ENCODE data around the gene ZNF740.

The ZNF740 gene

DNA sequence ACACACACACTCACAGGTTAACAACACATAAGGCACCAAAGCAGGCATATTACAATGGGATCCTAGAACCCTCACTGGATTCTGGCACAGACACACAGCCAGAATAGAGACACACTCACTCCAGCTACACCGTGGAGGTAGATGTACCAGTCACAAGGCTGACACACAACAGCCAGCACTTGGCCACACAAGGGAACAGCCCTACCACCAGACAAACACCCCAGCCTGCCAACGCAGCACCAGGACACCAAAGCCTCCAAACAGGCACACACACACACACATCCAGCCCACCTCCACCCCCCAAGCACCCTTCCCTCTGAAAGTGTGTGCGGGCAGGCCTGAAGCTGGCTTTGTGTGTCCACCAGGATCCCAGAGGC, 37.4 kb downstream of the ZNF740 start:
- TF ChIP-seq, protein P1, sequence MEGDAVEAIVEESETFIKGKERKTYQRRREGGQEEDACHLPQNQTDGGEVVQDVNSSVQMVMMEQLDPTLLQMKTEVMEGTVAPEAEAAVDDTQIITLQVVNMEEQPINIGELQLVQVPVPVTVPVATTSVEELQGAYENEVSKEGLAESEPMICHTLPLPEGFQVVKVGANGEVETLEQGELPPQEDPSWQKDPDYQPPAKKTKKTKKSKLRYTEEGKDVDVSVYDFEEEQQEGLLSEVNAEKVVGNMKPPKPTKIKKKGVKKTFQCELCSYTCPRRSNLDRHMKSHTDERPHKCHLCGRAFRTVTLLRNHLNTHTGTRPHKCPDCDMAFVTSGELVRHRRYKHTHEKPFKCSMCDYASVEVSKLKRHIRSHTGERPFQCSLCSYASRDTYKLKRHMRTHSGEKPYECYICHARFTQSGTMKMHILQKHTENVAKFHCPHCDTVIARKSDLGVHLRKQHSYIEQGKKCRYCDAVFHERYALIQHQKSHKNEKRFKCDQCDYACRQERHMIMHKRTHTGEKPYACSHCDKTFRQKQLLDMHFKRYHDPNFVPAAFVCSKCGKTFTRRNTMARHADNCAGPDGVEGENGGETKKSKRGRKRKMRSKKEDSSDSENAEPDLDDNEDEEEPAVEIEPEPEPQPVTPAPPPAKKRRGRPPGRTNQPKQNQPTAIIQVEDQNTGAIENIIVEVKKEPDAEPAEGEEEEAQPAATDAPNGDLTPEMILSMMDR (IDR thresholded peaks at IDR 0.05; ENCODE audit: low read depth, low read length, missing control alignments), result no peak
- peak overlapping the region; percentile 72 for H3K4me3 ChIP-seq (replicated peaks; ENCODE audit: low read depth, low read length)
- no peak for DNase-seq (ENCODE audit: extremely low read depth, low read depth)

DNA sequence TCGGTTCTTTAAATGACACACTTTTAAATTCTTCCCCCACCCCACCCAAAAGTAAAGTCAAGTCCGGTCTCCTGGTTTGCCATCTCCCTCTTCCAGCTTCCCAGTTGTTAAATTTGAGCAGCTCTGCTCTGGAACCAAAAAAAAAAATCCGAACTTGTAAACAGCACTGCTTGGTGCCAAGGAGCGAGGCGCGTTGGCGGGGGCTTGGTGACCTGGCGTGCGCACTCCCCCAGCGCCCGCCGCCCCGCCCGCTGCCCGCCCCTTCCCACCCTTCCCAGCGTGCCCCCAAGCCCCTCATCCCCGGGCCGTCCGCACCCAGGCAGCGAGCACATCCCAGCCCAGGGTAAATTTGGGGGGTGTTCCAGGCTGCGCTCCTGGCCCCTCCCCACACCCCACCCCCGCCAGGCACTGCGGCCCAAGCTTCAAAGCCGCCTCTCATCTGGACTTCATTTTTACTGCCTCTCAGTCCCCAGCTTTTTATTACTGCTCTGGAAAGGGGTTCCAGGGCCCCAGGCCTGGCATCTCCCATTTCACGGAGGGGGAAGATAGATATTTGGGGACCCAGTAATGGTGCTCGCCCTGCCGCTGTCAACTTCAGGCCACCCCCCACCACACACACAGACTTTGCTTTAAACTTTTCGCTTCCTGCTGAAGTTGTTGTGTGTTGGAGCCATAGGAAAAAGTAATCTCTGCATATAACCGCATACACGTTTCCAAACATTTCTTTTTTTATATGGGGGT, 38.2 kb downstream of the ZNF740 start:
- TF ChIP-seq, protein P1 (IDR thresholded peaks at IDR 0.05; ENCODE audit: low read depth, low read length, missing control alignments), result no peak
- H3K4me3 ChIP-seq (replicated peaks; ENCODE audit: low read depth, low read length), result peak overlapping the region; percentile 72
- no peak for DNase-seq (ENCODE audit: extremely low read depth, low read depth)

DNA sequence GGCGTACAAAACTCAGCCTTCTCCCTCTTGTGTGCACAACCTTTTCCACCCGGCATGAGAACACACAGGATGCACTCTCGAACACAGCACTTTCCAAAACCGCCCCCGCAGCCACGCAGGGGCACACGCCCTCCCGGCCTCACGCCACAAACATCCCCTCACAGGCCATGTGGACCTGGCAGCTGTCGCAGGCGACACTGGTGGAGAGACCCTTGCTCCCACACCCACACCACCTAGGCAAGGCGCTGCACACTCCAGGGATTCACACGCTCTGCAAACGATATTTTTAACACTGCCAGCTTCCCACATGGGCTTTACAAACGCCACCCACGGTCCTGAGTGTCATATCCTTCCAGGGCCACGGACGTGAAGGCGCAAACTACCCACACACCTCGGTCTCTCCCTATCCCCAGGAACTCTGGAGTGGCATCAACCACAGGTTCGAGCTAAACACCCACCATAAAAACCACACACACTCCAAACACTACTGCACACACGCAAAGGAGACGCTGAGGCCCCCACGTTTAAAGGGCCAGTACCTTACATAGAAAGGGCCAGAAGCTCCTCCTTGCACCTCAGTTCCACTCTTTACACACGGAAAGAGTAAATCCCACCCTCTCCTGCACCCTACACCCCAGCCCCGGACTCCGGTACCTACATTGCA, 38.9 kb downstream of the ZNF740 start:
- peak overlapping the region; percentile 72 for H3K4me3 ChIP-seq (replicated peaks; ENCODE audit: low read depth, low read length)
- TF ChIP-seq, protein P1 (IDR thresholded peaks at IDR 0.05; ENCODE audit: low read depth, low read length, missing control alignments), result no peak
- no peak for DNase-seq (ENCODE audit: extremely low read depth, low read depth)

DNA sequence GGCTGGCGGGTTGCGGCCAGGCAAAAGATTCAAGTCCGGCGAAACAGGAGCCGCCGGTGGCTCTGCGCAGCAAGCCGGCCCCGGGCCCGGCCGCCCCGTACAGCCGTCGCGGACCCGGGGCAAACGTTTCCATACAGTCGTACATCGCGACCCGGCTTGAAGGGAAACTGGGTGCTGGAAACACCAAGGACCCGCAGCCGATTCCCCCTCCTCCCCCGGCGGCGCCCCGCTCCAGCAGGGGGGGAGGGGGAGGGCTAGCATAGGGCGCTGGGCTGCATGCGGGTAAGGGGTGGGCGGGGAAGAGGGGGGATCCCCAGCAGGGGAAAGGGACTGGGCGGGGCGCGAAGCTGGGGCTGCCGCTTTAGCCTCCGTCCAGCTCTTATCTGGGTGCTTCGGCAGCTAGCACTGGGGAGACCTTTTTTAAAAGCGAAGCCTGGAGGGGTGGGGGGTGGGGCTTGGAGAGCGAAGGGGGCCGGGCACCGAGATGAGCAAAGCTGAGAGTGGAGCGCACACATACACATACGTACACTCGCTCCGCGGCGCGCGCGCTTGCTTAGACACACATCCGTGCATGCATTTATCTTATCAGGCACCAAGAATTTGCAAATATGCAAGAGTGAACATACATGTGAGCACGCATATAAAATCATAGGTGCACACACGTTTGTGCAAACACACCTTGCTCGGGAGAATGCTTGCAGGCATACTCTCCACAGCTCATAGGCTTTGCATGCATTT, 39.6 kb downstream of the ZNF740 start:
- H3K4me3 ChIP-seq (replicated peaks; ENCODE audit: low read depth, low read length), result peak overlapping the region; percentile 72
- TF ChIP-seq, protein P1 (IDR thresholded peaks at IDR 0.05; ENCODE audit: low read depth, low read length, missing control alignments), result no peak
- no peak for DNase-seq (ENCODE audit: extremely low read depth, low read depth)

DNA sequence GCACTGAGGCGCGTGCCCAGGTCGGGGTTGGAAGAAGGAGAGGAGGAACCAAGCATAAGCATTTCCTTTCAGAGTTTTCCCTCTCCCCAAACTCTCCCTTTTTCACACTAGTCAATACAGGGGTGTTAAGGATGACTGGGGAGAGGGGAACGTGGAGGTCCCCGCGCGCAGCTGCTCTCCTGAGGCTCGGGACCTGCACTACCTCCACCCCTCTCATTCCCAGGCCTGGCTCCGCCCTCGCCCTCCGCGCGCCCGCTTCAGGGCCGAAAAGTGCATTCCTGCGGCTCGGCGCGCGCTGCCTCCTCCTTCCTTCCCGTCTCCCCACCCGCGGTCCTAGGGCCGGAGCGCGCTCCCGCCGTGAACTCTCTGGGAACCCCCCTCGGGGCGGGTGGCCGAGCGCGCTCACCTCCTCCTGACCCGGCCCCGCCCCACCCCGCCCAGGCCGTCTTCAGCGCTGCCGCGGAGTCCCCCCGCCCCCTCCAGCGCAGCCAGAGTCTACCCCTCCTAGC, 40.2 kb downstream of the ZNF740 start:
- TF ChIP-seq, protein P1 (IDR thresholded peaks at IDR 0.05; ENCODE audit: low read depth, low read length, missing control alignments), result no peak
- DNase-seq (ENCODE audit: extremely low read depth, low read depth), result peak; percentile 60

DNA sequence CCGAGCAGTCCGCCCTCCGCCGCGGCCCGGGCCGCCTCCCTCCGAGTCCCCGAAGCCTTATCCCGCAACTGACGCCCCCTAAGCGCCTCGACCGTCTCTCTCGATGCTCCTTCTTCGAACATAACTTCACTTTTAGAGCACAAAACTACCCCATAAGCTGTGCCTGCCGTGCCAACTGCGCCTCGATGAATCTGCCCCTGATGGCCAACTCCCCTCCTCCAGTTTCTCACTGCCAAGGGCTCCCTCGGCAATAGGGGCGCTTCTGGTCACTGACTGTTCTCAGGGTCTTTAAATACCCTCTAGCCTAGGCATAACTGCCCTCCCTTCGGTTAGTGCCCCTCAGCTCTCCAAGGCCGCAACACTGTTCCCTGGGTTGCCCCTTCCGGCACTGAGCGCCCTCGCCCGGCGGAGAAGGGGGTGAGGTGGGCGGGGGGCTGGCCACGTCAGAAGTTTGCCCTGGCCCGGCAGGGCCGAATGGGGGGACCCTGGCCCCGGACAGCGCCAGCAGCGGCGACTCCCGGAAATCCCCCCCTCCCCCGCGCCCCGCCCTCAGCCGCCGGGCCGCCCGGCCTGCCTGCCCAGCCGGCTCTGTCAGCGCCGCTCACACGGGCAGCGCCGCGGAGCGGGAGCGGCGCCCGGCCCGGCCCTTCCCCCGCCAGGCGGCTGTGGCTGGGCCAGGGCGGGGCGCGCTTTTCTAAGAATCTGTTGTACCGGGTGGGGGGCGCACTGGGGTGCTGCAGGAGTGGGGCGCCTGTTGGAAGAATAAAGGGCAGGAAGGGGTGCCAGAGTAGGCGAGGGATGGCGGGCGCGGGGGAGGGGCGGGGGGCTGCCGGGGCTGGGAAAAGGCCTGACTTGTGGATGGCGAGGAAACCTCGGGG, 40.9 kb downstream of the ZNF740 start:
- TF ChIP-seq, protein P1 (IDR thresholded peaks at IDR 0.05; ENCODE audit: low read depth, low read length, missing control alignments), result no peak
- H3K4me3 ChIP-seq (replicated peaks; ENCODE audit: low read depth, low read length), result peak overlapping the region; percentile 48
- DNase-seq (ENCODE audit: extremely low read depth, low read depth), result no peak

More for the DNA sequence above, 40.2 kb downstream of the ZNF740 start:
- H3K4me3 ChIP-seq (replicated peaks; ENCODE audit: low read depth, low read length), result peak overlapping the region; percentile 72
